Stimulated activated naive B cell treated with anti-CD40 and anti-IgM and Interleukin-4, amounts not matched to agents 10 μg/mL and 1 μg/mL and 100 μg/mL, for 72 hours (primary cell): ENCODE data around the gene CALHM5.

ENCODE experiments used
- ATAC-seq, 2 donors: fragments of 150-1000 bp; cut with Tn5 transposase; replicated peaks; 2 replicates each; pipeline ENCODE4 v1.10.0; 2021; ENCODE audit warnings: moderate library complexity in 1 of 2
- DNase-seq: peaks from one replicate; pipeline ENCODE4 v3.0.0; 2021
- H3K27ac Mint-ChIP-seq: one replicate; pipeline ENCODE4 v1.8.0; 2022; ENCODE audit warnings: mild to moderate bottlenecking, mixed read lengths
- H3K27me3 Mint-ChIP-seq, 2 donors: one replicate each; pipeline ENCODE4 v1.8.0; 2022; ENCODE audit warnings: mixed read lengths in 2 of 2
- H3K36me3 Mint-ChIP-seq, 2 donors: one replicate each; pipeline ENCODE4 v1.8.0; 2022; ENCODE audit warnings: mixed read lengths in 2 of 2, mild to moderate bottlenecking in 1 of 2
- H3K4me1 Mint-ChIP-seq, 2 donors: one replicate each; pipeline ENCODE4 v1.8.0; 2022; ENCODE audit warnings: mixed read lengths in 2 of 2, mild to moderate bottlenecking in 1 of 2
- H3K4me3 Mint-ChIP-seq, 2 donors: one replicate each; pipeline ENCODE4 v1.8.0; 2022; ENCODE audit warnings: mild to moderate bottlenecking in 2 of 2, mixed read lengths in 2 of 2, moderate library complexity in 1 of 2
- H3K9me3 Mint-ChIP-seq, 2 donors: one replicate each; pipeline ENCODE4 v1.8.0; 2022; ENCODE audit warnings: mixed read lengths in 2 of 2, mild to moderate bottlenecking in 1 of 2

The CALHM5 gene

DNA sequence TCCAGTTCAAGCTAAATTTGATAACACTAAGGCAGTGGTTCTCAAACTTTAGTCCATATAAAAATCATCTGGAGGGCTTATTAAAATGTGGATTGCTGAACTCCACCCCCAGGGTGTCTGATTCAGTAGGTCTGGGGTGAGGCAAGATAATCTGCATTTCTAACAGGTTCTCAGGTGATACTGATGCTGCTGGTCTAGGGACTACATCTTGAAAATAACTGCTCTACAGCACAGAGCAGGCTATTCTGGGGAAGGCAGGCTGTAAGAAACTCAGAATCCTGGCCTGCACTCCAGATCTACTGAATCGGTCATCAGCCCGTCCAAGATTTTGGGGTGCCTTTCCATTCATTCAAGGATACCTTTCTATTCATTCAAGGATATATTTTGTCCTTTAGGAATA is 11.5 kb downstream of the CALHM5 start:
- H3K27ac Mint-ChIP-seq, result no peak overlapping the region
- H3K36me3 Mint-ChIP-seq, result no peaks in the 10 kb centered on the region
- H3K4me3 Mint-ChIP-seq, result no peak overlapping the region
- H3K9me3 Mint-ChIP-seq, result no peaks in the 10 kb centered on the region
- H3K27me3 Mint-ChIP-seq, result no peaks in the 10 kb centered on the region
- DNase-seq (no peak), ATAC-seq (no peak)
- H3K4me1 Mint-ChIP-seq, result peaks cover 2 to 6% of the 10 kb centered on the region in 2 donors

DNA sequence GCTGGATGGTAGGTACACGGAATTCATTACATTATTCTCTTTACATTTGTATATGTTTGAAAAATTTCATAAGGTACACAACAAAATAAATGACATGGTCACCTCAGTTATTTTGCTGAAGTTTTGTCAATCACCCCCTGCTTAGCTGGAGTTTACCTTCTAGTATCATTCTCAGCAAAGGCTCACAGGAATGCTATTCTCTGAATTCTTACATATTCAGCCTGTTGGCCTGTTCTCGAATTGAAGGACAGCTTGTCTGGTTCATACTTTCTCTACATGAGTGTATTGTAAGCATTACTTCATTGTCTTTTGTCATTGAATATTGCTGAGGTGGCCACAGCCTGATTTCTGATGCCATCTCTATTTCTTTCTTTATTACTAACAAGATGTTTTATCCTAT is 12.8 kb downstream of the CALHM5 start:
- ATAC-seq (no peak), DNase-seq (no peak)
- Mint-ChIP-seq H3K9me3 (no peaks in the 10 kb centered on the region), H3K4me3 (no peak overlapping the region), H3K27ac (no peak overlapping the region), H3K27me3 (no peaks in the 10 kb centered on the region), H3K4me1 (peaks cover 2 to 6% of the 10 kb centered on the region in 2 donors), H3K36me3 (no peaks in the 10 kb centered on the region)

DNA sequence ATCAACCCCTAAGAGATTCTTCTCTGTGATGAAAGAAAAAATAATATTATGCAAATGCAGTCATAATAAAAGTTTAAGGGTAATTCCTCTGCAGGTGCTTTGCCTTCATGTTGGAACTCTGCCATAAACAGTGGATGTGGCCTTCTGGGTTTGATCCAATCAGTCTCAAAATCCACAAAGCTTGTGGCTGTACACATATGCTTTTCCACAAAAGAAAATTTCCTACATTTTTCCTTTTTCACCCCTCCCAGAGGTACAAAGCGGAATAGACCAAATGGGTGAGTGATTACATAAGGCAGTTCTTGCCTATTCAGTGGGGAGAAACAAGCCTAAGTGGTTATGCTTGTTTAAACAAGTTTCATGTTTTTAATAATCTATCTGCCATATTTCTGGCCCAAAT is 16.7 kb downstream of the CALHM5 start:
- Mint-ChIP-seq H3K27ac (no peak overlapping the region), H3K4me1 (peaks cover 4 to 11% of the 10 kb centered on the region in 2 donors), H3K9me3 (no peaks in the 10 kb centered on the region), H3K27me3 (no peaks in the 10 kb centered on the region), H3K36me3 (no peaks in the 10 kb centered on the region), H3K4me3 (no peak overlapping the region)
- DNase-seq (no peak), ATAC-seq (peak in 1 of 2 donors; percentile 27)

DNA sequence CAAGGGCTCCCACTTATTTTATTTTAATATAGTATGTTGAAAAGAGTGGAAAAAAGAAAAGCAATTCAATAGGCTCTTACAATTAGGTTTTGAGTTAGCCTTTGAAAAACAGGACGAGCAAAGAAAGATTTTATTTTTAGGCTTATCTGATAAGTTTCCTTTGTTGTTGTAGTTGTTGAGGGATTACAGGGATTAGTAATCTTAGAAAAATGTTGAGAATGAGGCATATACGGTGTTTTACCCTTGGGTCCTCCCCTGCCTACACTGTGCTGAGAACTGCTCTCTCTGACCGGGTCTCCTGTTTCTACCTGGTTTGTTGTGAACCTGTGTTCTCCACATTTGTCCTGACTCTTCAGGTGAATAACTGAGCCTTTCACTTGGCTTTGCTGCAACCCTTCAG is 17.3 kb downstream of the CALHM5 start:
- H3K27me3 Mint-ChIP-seq, result no peaks in the 10 kb centered on the region
- no peak for DNase-seq
- ATAC-seq, result no peak
- H3K4me1 Mint-ChIP-seq, result peaks cover 4 to 11% of the 10 kb centered on the region in 2 donors
- no peaks in the 10 kb centered on the region for H3K9me3 Mint-ChIP-seq
- H3K4me3 Mint-ChIP-seq, result no peak overlapping the region
- no peak overlapping the region for H3K27ac Mint-ChIP-seq
- no peaks in the 10 kb centered on the region for H3K36me3 Mint-ChIP-seq

DNA sequence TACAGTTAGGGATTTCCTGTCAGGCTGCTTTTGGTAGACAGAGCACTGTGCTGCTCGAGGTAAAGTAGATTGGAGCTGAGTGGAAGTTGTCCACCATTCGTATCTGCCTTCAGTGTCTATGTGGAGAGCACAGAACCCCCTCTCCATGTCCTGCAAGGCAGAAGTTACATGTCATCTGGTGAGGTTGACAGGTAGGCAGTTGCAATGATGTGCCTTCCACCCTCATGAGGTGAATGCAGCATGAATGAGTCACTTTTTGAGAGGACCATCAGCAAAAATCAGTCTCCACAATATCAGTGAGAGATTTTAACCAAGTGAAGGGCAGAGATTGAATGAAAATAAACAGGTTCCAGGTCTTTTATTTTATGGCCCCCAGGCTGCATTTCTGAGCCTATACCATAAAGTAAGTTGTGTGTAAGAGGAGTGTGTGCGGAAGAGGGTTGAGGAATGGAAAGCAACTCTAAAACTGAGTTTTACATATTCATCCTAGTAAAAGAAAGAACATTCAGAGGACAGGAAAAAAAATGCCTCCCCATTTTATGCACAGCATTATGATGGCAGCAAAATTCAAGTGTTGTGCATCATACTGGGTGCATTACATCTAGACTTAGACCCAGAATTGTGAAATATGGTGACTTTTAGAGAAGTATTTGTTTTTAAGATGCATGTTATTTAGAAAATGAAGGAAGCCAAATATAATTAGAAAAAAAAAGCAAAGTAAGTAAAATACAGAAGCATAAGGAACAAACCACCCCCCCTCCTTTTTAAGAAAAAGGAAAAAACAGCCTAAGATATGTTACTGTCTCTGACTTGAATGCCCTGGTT is 18.2 kb downstream of the CALHM5 start:
- H3K36me3 Mint-ChIP-seq, result no peaks in the 10 kb centered on the region
- H3K27me3 Mint-ChIP-seq, result no peaks in the 10 kb centered on the region
- peaks cover 4 to 11% of the 10 kb centered on the region in 2 donors for H3K4me1 Mint-ChIP-seq
- H3K9me3 Mint-ChIP-seq, result no peaks in the 10 kb centered on the region
- ATAC-seq, result no peak
- H3K27ac Mint-ChIP-seq, result no peak overlapping the region
- H3K4me3 Mint-ChIP-seq, result no peak overlapping the region
- no peak for DNase-seq

DNA sequence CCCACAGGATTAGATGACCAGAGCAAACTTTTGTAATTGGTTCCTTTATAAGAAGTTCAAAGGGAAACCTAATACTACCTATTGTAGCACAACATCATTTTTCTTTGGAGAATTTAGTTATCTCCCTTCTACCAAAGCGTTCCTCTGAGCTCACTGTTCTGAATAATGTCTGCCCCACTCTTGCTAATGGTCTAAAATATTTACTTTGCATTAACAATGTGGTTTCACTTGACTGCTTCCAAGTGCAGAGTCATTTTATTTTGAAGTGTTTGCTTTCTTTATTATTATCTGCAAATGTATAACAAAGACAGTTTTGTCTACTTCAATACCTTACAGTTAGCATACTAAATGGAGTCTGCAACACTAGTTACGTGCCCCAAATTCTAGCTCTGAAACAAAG is 19.0 kb downstream of the CALHM5 start:
- no peaks in the 10 kb centered on the region for H3K36me3 Mint-ChIP-seq
- H3K4me1 Mint-ChIP-seq, result peaks cover 4 to 11% of the 10 kb centered on the region in 2 donors
- no peaks in the 10 kb centered on the region for H3K27me3 Mint-ChIP-seq
- H3K9me3 Mint-ChIP-seq, result no peaks in the 10 kb centered on the region
- no peak overlapping the region for H3K27ac Mint-ChIP-seq
- ATAC-seq, result no peak
- DNase-seq, result no peak
- no peak overlapping the region for H3K4me3 Mint-ChIP-seq

DNA sequence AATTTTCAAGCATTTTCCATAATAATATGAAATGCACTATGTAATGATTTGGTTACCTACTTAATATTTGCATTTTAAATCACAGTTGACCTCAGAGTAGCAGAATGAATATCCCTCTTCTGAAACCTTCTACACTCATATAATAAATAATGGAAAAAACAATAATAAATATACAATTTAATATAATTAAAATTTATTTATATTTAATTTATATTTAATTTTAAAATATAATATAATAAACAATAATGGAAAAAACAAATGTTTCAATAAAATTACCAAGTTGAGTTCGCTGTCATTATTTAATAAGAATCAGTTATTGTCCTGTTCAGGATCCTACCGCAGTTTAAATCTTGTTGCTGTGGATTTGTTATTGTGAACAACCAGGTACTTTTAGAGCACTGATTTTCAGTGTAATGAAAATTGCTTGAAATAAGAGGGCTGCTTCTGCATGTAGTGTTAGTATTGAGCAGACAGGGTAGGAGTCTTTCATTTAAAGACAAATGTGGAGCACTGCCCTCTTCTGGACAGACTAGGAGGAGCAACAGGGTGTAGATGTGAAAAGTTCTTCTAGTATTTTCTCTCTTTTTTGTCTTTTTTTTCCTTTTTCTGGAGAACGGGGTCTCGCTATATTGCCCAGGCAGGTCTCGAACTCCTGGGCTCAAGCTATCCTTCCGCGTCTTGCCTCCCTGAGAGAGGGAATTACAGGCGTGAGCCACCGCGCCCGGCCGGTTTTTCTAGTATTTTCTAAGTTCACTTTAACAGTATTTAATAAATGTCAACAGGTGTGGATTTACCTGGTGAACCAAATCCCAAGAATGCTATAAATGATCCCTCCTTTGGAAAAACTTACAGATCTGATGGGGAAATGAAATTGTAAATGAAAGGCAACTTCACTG is 20.5 kb downstream of the CALHM5 start:
- Mint-ChIP-seq H3K9me3 (no peaks in the 10 kb centered on the region), H3K4me3 (no peak overlapping the region), H3K27me3 (no peaks in the 10 kb centered on the region), H3K36me3 (no peaks in the 10 kb centered on the region), H3K27ac (no peak overlapping the region), H3K4me1 (peaks cover 6 to 9% of the 10 kb centered on the region in 2 donors)
- peak; percentile 47 for DNase-seq
- peak; percentile 90 to 93 for ATAC-seq

DNA sequence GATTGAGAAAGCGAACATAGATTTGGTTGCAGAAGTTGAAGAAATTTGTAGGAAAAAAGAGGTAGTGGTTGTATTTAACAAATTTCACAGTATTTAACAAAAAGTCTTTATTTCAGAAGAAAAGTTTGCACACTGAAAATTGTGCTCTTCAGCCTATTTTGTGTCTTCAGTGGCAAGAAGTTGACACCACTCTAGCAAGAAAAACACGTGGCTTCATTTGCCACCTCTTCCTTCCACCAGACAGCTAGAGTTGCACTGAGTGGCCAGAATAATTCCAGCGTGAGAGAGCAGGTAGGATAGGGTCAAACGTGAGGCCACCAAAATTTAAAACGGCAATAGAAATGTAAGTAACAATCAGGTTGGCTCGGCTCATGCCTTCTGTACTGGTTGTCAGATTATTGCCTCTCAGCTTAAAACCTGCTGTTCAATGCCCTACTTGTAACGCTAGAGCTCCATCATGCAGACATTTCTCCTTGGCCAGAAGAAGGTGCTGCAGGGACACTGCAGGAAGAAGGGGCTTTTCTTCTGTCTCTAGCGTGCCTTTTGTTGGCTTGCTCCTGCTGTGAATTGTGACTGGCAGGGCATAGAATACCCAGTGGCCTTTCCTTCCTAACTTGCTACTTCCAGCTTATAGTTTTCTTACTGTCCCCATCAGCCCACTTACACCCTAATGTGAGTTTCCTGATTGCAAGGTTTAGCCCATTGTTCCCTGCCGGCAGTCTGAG is 22.0 kb downstream of the CALHM5 start:
- Mint-ChIP-seq H3K9me3 (no peaks in the 10 kb centered on the region), H3K27ac (no peak overlapping the region), H3K4me3 (no peak overlapping the region), H3K4me1 (peaks cover 6 to 9% of the 10 kb centered on the region in 2 donors), H3K27me3 (no peaks in the 10 kb centered on the region), H3K36me3 (no peaks in the 10 kb centered on the region)
- DNase-seq (no peak), ATAC-seq (no peak)

DNA sequence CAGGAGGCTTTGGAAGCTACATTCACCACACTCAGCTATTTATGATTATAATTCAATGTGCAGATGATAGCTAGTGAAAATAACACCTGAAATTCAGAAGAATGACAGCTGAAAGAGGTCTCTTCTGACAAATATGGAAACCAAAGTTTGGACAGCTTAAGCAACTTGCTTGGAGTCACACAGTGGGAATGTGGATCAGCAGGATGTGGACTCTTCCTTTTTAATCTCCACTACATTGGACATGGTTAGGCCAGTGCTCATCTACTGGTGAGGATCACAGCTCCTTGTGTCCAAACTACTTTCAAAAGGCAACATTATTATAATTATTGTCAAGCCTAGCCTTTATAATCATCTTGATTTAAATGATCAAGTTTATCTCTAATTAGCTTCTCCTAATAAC is 23.7 kb downstream of the CALHM5 start:
- Mint-ChIP-seq H3K9me3 (no peaks in the 10 kb centered on the region), H3K27me3 (peaks cover 8 to 9% of the 10 kb centered on the region in 2 donors), H3K36me3 (no peaks in the 10 kb centered on the region), H3K4me1 (peaks cover 6 to 9% of the 10 kb centered on the region in 2 donors), H3K27ac (no peak overlapping the region), H3K4me3 (no peak overlapping the region)
- ATAC-seq, result no peak
- DNase-seq, result no peak

DNA sequence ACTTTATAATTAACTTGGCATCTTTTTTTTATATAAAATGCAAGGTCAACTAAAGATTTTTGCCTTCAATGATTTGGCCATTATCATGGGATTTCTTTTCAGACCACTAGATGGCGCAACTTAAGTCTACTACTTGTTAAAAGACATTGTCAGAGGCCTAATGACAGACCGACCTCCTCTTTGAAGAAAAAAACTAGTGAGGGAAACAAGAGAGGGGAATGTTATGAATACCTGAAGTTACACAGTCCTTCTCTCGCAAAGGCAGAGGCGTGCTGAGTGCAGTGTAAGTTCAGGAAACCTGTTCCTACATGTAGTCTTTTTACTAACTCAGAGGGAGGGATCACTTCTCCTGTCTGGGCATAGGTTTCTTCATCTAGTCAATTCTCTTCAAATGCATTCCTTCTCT is 24.8 kb downstream of the CALHM5 start:
- peak; percentile 3 for DNase-seq
- Mint-ChIP-seq H3K27ac (no peak overlapping the region), H3K4me1 (peaks cover 4 to 9% of the 10 kb centered on the region in 2 donors)

DNA sequence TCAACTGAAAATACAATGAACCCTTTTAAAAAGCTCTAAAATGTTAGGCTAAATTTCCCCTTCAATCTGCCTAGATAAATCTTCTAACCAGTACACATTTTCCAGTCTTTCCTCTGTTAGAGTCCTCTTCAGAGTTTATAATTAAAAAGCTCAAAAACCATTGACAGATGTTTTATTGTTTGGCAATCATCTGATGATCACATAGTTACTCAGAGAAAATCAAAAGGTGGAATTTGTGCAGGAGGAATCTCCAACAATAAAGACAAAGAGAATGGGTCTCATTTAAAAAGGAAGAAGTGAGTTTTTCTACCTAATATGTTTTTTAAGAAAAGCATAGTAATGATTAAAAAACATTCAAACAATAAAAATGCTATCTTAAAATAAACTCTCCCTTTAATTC is 31.0 kb downstream of the CALHM5 start:
- peaks cover 27 to 31% of the 10 kb centered on the region in 2 donors for H3K27me3 Mint-ChIP-seq
- ATAC-seq, result no peak
- H3K4me1 Mint-ChIP-seq, result no peaks in the 10 kb centered on the region
- H3K27ac Mint-ChIP-seq, result no peak overlapping the region
- no peaks in the 10 kb centered on the region for H3K36me3 Mint-ChIP-seq
- no peaks in the 10 kb centered on the region for H3K9me3 Mint-ChIP-seq
- no peak for DNase-seq
- H3K4me3 Mint-ChIP-seq, result no peak overlapping the region

More for the DNA sequence above, 24.8 kb downstream of the CALHM5 start:
- peaks cover 16 to 17% of the 10 kb centered on the region in 2 donors for H3K27me3 Mint-ChIP-seq
- H3K9me3 Mint-ChIP-seq, result no peaks in the 10 kb centered on the region
- no peaks in the 10 kb centered on the region for H3K36me3 Mint-ChIP-seq
- ATAC-seq, result peak; percentile 54 to 59
- H3K4me3 Mint-ChIP-seq, result no peak overlapping the region

DNA sequence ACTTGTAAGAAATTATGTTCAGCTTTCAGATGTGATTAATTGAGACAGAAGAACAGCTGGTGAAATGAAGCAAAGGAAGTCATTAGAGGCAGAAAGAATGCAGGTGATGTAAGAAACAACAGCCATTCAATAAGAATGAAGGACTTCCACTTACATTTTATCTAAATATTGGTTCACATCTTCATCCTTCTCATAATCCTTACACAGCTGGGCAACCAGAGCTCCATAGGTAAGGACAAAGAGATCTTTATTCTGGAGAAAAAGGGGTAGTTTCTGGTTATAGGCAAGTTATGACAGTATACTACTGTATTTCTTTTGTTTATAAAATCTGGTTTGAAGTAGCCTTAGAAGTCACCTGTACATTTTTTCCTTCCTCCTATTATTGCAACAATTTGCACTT is 31.7 kb downstream of the CALHM5 start:
- no peaks in the 10 kb centered on the region for H3K36me3 Mint-ChIP-seq
- no peak overlapping the region for H3K27ac Mint-ChIP-seq
- no peak overlapping the region for H3K4me3 Mint-ChIP-seq
- H3K4me1 Mint-ChIP-seq, result no peaks in the 10 kb centered on the region
- no peak for ATAC-seq
- no peaks in the 10 kb centered on the region for H3K9me3 Mint-ChIP-seq
- H3K27me3 Mint-ChIP-seq, result peaks cover 27 to 31% of the 10 kb centered on the region in 2 donors
- no peak for DNase-seq

DNA sequence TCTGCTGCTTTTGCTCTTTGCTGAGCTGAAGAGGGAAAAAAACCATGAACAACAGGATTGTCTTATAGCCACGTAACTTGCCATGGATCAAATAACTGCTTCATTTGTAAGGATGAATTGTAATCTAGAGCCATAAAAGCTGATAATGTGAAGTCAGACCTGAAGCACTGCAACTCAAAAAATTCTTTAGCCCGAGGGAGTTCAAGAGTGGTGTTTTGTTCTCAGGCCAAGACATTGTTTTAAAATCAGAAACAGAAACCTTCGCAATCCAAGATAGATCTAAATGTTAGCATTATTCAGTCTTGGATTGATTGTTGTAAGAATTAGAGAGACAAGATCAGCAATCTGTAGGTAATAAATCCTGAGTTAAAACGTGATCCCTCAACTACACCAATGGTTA is 34.2 kb downstream of the CALHM5 start, which contains the start of gene TRAPPC3L:
TSS of gene TRAPPC3L (minus strand) at position 34 of the 400 bp plus-strand sequence. CDS start 170 bp downstream, outside the sequence.
- DNase-seq (no peak), ATAC-seq (no peak)
- H3K36me3 Mint-ChIP-seq, result no peaks in the 10 kb centered on the region
- H3K27ac Mint-ChIP-seq, result no peak within 1 kb of the TSS
- peaks cover 15 to 25% of the 10 kb centered on the region in 2 donors for H3K27me3 Mint-ChIP-seq
- no peak within 1 kb of the TSS for H3K4me3 Mint-ChIP-seq
- no peaks in the 10 kb centered on the region for H3K9me3 Mint-ChIP-seq
- H3K4me1 Mint-ChIP-seq, result no peaks in the 10 kb centered on the region

DNA sequence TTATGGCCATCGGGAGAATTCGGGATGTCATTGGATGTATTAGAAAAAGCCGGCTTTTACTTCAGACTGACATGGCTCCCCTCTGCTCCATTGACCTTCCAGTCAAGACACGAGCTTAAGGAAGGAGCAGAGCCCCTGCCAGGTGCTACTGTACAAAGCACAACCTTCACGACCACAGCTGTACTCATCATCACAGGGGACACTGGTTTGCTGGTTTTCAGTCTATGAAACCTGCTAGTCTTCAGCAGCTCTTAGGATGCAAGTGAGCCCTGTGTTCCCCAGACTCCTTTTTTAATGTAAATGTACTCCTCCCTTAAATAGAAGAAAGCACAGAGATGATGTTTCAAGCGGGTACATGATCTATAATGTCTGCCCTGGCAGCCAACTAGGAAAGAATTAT is 35.9 kb downstream of the CALHM5 start:
- no peak for ATAC-seq
- H3K9me3 Mint-ChIP-seq, result no peaks in the 10 kb centered on the region
- H3K36me3 Mint-ChIP-seq, result no peaks in the 10 kb centered on the region
- H3K4me3 Mint-ChIP-seq, result no peak overlapping the region
- H3K4me1 Mint-ChIP-seq, result no peaks in the 10 kb centered on the region
- H3K27ac Mint-ChIP-seq, result no peak overlapping the region
- DNase-seq, result no peak
- H3K27me3 Mint-ChIP-seq, result peaks cover 6 to 18% of the 10 kb centered on the region in 2 donors
